Astrocyte of the cerebellum (primary cell): ENCODE results near the gene CRTC3.

Experiments used
- DNase-seq: peaks from one replicate; pipeline ENCODE4 v3.0.0-alpha.2; 2011; ENCODE audit warnings: low read depth
- H3K4me3 ChIP-seq: 2 replicates; pipeline ENCODE4 v1.5.1; 2011; ENCODE audit warnings: mild to moderate bottlenecking, low read depth, low read length, moderate library complexity
- in situ Hi-C: cut with HindIII; loops from 2 replicates; pipeline ENCODE4 v1.10.0; 2017; ENCODE audit warnings: low sequenced_read_pairs
- TF ChIP-seq, protein P1 (sequence below): IDR thresholded peaks from 2 replicates; pipeline ENCODE4 v1.5.1; 2012; ENCODE audit warnings: low read length, low read depth, moderate library complexity, mild to moderate bottlenecking; ENCODE audit errors: missing control alignments

CRTC3 gene

DNA sequence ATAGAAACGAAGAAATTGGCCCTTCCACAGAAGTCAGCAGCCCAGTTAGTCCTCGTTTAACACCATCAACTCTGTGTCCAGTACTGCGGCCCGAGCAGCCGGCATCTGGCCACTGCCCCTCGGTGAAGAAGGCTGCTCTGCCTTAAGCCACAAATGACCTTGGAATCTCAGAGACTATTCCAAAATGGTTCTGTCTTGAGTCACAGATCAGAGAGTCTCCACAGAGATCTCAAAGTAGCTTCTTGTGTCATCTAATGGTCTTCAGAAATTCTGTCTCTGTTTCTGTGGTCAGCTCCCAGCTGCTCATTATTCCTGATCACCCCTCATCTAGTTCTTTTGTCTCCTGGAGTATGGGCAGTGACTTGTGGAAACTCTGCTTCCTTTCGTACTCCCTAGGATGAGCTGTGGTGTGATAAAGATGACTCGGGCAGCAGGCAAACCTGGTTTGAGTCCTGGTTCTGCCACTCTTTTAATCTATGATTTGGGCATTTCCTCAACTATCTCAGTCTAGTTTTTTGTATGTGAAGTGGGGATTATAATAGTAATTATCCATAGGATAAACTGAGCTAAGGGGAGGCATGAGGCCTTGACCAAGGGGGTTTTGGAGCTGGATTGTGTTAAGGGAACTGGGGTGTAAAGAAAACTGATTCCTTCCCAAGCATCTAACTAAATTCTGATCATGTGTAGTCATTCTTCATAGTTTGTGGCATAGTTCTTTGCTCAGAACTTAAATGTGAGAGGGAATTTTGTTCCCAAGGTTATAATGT, 22.6 kb downstream of the CRTC3 start:
- DNase-seq, result peak; percentile 46
- no peak overlapping the region for H3K4me3 ChIP-seq
- TF ChIP-seq, protein P1, sequence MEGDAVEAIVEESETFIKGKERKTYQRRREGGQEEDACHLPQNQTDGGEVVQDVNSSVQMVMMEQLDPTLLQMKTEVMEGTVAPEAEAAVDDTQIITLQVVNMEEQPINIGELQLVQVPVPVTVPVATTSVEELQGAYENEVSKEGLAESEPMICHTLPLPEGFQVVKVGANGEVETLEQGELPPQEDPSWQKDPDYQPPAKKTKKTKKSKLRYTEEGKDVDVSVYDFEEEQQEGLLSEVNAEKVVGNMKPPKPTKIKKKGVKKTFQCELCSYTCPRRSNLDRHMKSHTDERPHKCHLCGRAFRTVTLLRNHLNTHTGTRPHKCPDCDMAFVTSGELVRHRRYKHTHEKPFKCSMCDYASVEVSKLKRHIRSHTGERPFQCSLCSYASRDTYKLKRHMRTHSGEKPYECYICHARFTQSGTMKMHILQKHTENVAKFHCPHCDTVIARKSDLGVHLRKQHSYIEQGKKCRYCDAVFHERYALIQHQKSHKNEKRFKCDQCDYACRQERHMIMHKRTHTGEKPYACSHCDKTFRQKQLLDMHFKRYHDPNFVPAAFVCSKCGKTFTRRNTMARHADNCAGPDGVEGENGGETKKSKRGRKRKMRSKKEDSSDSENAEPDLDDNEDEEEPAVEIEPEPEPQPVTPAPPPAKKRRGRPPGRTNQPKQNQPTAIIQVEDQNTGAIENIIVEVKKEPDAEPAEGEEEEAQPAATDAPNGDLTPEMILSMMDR, result no peak
- in situ Hi-C loops, result no loop called here

DNA sequence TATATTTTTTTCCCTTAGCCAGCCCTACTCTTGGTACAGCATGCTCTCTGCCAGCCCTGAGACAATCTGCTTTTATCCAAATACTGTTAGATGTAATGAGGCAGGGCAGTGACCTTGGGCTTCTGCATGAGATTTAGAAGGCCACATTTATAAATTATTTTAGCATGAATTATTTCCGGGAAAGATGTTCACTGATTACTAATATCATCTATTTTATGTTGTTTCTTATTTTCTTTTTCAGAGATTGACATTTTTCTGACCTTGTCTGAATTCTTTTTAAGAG, 23.1 kb downstream of the CRTC3 start:
- H3K4me3 ChIP-seq, result no peak overlapping the region
- in situ Hi-C loops, result no loop called here
- TF ChIP-seq, protein P1, result no peak
- no peak for DNase-seq

DNA sequence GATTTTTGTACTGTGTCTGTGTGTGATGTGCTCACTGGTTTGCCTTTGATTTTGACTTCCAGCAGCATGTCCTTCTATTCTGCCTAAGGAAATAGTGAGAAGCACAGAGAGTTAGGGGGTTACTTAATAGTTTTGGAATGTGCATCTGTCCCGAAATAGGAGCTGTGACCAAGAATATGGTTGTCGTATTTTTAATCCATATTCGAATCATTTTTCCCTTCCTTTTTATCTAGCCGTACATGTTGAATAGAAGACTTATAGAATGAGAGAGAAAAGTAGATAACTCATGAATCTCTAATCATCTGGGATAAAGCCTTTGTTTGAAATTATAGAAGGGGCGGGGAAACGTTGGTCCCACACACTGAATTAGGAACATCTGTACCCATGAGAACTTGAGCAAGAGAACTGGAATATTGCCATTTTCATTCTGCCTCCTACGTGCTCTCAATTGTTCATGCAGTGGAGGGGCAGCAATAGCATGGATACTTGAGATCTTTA, 23.6 kb downstream of the CRTC3 start:
- peak; percentile 67 for DNase-seq
- H3K4me3 ChIP-seq, result no peak overlapping the region
- in situ Hi-C loops, result no loop called here
- TF ChIP-seq, protein P1, result no peak

DNA sequence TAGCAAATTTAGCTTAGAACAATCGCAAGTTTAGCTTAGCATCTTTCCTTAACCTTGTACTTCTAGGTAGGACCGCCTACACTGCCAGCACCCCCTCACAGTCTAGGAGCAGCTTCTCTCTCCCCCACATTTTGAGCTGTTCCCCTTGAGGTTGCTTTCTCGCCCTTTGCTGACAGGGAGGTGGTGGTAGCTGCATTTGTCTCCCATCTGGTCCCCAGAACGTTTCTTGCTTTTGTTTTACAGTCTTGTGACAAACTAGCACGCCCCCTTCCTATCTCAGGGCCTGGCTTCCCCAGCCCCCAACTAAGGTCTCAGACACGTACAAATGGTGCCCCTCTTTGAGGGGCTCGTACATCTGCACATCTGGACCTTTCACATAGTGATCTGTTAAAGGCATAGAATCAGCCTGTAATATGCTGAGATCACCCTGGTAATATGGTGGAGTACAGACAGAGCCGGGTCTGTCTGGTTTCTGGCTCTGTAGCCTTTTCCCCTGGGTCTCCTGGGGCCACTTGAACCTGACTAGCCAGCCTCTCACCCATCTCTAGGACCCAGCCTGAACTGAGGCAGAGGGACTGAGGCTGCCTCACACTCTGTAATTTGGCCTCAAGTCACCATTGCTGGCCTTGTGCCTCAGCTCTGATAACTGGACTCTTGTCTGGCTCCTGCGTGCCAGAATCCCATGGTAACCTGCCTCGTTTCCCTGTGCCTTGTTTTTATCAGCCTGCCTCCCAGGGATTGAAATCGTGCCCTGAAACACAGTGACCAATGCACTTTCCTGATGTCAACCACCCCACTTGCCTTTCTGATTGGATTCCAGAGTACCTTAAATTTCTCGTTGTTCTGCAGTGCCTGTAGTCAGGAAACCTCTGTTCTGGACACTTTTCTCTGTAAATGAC, 27.7 kb downstream of the CRTC3 start:
- H3K4me3 ChIP-seq, result no peak overlapping the region
- TF ChIP-seq, protein P1, result no peak
- in situ Hi-C loops, result no loop called here
- DNase-seq, result peak; percentile 62

DNA sequence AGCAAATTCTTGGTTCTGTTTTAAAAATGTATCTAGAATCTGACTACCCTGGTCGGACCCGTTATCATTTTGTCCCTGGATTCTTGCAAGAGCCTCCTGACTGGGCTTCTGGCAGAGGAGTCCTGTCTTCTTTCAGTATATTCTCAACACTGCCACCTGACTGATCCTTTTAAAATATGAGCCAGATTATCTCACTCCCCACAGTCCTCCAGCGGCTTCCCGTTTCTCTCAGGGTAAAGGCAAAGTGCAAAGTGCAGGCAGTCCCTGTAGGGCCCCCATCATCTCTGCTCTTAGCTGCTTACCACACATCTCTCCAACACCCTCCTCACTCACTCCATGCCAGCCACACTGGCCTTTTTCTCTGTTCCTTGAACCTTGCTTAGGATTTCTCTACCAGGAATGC, 28.4 kb downstream of the CRTC3 start:
- no peak for DNase-seq
- H3K4me3 ChIP-seq, result no peak overlapping the region
- in situ Hi-C loops, result no loop called here
- TF ChIP-seq, protein P1, result no peak

DNA sequence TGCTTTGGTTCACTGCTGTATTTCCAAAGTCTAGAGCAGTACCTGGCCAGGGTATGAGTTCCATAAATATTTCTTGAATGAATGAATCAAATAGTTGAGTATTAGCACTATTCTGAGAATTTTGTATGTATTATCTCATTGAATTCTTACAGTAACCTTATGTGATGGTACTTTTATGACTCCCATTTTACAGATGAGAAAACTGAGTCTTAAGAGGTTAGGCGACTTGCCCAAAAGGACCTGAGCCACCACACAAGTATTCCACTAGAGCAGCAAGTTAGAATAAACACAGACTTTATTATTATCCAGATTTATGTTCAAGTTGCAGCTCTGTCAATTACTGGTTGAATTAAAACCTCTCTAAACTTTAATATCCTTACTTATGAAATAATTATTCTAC, 29.4 kb downstream of the CRTC3 start:
- DNase-seq, result no peak
- H3K4me3 ChIP-seq, result no peak overlapping the region
- TF ChIP-seq, protein P1, result no peak
- in situ Hi-C loops, result no loop called here
